ENCODE data around the gene ZNF473.
"Not testable (repeated sequence)": the region's sequence is repeated elsewhere in the genome, so short reads cannot be mapped to it uniquely, and the experiment has no call there.

ZNF473 gene

GRCh38 chr19:50051228-50051895 lies 25.6 kb downstream of the ZNF473 start:
- DNase-seq, result not testable (repeated sequence)

DNA sequence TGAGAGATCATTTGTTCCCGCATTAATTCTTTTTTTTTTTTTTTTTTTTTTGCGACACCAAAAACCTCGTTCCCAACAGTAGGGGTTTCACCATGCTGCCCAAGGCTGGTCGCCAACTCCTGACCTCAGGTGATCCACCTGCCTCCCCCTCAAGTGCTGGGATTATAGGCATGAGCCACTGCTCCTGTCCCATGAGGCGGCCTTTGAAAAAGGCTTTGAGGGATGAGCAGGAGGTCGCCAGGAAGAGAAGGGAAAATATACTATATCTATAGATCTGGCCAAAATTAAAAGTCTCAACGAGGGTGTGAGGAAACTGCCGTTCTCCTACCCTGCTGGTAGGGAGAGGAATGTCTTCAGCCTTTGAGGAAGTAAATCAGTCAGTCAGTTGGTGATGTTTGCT lies 26.2 kb downstream of the ZNF473 start:
- no peak for DNase-seq

GRCh38 chr19:50053119-50053518 lies 27.3 kb downstream of the ZNF473 start:
- DNase-seq, result no peak

DNA sequence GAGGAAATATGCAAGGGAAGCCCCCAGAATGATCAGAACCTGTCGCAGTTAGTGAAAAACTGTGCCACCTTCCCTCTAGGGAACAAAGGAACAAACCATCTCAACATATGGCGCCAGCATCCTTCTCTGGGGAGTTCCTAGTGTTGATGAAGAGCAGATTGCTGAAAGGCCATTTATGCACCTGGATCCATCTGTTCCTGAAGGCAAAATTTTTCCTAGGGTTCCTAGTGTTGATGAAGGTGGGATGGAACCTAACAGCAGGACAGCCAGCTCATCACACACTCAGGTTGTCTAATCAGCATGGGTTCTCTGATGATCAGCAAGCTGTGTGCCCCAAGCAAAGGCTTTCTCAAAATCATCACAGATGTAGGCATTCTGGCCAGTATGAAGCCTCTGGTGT lies 32.6 kb downstream of the ZNF473 start:
- DNase-seq, result no peak

DNA sequence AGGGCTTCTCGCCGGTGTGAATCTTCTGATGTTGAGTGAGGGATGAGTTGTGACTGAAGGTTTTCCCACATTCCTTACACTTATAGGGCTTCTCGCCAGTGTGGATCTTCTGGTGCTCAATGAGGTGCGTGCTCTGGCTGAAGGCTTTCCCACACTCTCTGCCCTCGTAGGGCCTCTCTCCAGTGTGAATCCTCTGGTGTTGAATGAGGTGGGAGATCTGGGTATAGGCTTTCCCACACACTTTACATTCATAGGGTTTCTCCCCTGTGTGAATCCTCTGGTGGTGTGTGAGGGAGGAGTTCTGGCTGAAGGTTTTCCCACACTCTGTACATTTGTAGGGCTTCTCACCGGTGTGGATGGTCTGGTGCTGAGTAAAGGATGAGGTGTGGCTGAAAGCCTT lies 33.2 kb downstream of the ZNF473 start:
- DNase-seq, result no peak

DNA sequence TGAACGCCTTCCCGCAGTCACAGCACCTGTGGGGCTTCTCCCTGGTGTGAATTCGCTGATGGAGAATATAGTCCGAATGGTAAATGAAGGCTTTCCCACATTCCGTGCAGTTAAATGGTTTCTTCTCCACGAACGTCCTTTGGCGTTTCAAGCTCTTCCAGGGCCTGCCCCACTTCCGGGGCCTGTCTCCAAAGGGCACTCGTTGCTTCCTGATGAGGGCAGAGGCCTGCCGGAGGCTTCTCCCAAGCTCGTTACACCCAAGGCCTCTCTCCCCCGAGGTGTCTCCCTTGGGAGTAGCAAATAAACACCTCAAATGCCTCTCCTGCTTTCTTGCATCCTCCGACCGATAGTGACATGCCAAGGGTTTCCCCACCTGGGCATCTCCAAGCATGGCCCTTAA lies 34.3 kb downstream of the ZNF473 start:
- DNase-seq, result no peak

GRCh38 chr19:50061650-50062049 lies 35.8 kb downstream of the ZNF473 start:
- no peak for DNase-seq

- DNase-seq, result no peak
Observed at GRCh38 chr19:50065938-50066337, 40.1 kb downstream of the ZNF473 start.

DNA sequence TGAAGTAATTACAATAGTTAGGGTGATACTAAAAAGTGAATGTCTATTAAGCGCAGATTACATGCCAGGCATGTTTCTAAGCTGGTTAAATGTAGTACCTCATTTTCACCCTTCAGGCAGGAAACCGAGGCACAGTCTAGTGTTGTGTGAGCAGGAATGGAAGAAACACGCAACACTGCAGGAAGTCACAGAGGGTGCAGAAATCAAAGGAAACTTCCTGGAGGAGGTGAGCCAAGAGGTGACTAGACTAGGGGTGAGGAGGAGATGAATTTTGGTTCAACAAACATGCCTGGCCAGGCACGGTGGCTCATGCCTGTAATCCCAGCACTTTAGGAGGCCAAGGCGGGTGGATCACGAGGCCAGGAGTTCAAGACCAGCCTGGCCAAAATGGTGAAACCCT lies 41.8 kb downstream of the ZNF473 start:
- no peak for DNase-seq

GRCh38 chr19:50068382-50068781 lies 42.6 kb downstream of the ZNF473 start:
- DNase-seq, result not testable (repeated sequence)

- not testable (repeated sequence) for DNase-seq
Observed at GRCh38 chr19:50075076-50075475, 49.3 kb downstream of the ZNF473 start.

DNA sequence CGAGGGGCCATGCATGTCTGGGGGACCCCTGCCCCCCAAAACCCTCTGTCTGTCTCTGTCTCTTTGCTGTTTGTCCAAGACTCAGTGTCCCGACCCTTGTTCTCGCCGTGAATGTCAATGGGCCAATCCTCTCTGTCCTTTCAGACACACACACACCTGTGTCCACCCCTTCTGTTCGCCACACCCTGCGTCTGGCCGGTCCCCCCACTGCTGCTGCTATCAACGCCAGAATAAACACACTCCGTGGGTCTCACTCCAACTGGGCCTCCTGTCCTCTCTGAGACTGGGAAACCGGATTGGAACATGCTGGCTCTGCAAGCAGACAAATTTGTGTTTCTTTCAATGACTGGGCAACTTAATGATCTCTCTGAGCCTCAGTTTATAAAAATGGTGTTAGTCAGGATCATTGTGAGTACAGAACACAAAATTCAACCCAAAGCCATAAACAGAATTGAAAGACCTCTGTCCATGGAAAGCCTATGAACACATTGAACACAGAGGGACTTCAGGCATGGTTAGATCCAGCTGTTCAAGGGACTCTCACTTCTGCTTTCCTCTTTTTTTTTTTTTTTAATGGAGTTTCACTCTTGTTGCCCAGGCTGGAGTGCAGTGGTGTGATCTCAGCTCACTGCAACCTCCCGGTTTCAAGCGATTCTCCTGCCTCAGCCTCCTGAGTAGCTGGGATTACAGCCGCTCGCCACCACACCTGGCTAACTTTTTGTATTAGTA lies 50.0 kb downstream of the ZNF473 start:
- not testable (repeated sequence) for DNase-seq

- DNase-seq, result not testable (repeated sequence)
Observed at GRCh38 chr19:50076581-50077355, 51.0 kb downstream of the ZNF473 start.

- DNase-seq, result not testable (repeated sequence)
Observed at GRCh38 chr19:50079014-50079413, 53.2 kb downstream of the ZNF473 start.

- DNase-seq, result not testable (repeated sequence)
Observed at GRCh38 chr19:50084440-50084839, 58.6 kb downstream of the ZNF473 start.

DNA sequence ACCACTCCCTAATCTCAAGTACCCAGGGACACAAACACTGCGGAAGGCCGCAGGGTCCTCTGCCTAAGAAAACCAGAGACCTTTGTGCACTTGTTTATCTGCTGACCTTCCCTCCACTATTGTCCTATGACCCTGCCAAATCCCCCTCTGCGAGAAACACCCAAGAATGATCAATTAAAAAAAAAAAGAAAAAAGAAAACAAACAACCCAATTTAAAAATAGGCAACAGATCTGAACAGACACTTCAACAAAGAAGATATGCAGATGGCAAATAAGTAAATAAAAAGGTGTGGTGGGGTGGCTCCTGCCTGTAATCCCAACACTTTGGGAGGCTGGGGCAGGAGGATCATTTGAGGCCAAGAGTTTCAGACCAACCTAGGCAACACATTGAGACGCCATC lies 61.3 kb downstream of the ZNF473 start:
- DNase-seq, result not testable (repeated sequence)

DNA sequence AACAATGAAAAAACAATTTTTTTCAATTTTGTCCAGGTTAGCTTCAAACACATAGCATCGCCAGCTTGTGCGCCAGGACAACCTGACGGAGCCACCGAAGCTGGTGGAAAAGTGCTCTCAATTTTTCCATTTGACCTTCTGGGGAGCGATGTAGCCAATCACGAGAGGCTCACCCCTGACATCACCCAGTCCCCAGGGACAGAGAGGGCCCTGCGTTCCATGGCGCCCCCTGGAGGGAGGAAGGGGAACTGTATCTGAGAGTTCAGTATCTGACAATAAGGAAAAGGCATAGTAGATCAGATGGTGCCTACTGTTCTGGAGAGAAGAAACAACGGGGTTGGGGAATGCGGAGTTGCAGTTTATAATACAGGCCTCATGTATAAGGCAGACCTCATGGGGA lies 64.9 kb downstream of the ZNF473 start:
- peak; percentile 70 for DNase-seq

GRCh38 chr19:50091786-50092185 lies 66.0 kb downstream of the ZNF473 start:
- DNase-seq, result not testable (repeated sequence)

DNA sequence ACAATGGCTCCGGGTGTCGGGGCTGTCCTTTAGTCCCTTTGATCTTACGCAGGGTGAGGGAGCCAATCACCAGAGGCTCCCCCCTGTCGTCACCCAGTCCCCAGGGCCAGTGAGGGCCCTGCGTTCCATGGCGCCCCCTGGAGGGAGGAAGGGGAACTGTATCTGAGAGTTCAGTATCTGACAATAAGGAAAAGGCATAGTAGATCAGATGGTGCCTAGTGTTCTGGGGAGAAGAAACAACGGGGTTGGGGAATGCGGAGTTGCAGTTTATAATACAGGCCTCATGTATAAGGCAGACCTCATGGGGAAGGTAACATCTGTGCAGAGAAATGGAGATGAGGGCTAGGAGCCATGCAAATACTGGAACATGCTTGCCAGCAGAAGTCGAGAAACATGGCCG lies 66.8 kb downstream of the ZNF473 start:
- not testable (repeated sequence) for DNase-seq

GRCh38 chr19:50097884-50098283 lies 72.1 kb downstream of the ZNF473 start:
- DNase-seq, result not testable (repeated sequence)

GRCh38 chr19:50098892-50099291 lies 73.1 kb downstream of the ZNF473 start:
- peak; percentile 36 for DNase-seq

GRCh38 chr19:50099696-50100095 lies 73.9 kb downstream of the ZNF473 start:
- DNase-seq, result not testable (repeated sequence)

DNA sequence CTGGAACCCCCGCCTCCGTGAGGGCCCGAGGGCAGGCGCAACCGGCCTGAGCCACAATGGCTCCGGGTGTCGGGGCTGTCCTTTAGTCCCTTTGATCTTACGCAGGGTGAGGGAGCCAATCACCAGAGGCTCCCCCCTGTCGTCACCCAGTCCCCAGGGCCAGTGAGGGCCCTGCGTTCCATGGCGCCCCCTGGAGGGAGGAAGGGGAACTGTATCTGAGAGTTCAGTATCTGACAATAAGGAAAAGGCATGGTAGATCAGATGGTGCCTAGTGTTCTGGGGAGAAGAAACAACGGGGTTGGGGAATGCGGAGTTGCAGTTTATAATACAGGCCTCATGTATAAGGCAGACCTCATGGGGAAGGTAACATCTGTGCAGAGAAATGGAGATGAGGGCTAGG lies 75.1 kb downstream of the ZNF473 start:
- DNase-seq, result not testable (repeated sequence)
